SK-N-SH (cell line): Measurements from ENCODE around the gene PTGR3. TPM values are rescaled to one million over a fixed set of nuclear protein-coding genes. Genes with fewer than 3 reads are reported as not detected.

ENCODE experiments used
- CTCF ChIA-PET: fragments of 300-600, 350-600 bp; formaldehyde crosslinking; extraction: SDS; loops from one replicate; lab custom pipeline; 2021; lab: Yijun Ruan, JAX
- POLR2A ChIA-PET: fragments of 350-600 bp; sonication (Branson Sonifier 250); formaldehyde crosslinking; extraction: SDS; loops from one replicate; lab custom pipeline; 2020; ENCODE audit warnings: antibody characterized with exemption, inconsistent platforms; lab: Yijun Ruan, JAX
- DNase-seq: peaks from one replicate; pipeline ENCODE4 v3.0.0; 2012
- H2AFZ ChIP-seq: fragments of 200-600 bp; sonication (generic); 2 replicates; pipeline ENCODE4 v1.8.1; 2016; ENCODE audit warnings: antibody characterized with exemption, mild to moderate bottlenecking, low read depth
- H3F3A ChIP-seq: fragments of 200-600 bp; sonication (generic); replicated peaks from 2 replicates; pipeline ENCODE3; 2016; ENCODE audit warnings: antibody characterized with exemption, mild to moderate bottlenecking; ENCODE audit not compliant: insufficient read depth
- H3K27ac ChIP-seq, 2 experiments: fragments of 200-500 bp in 1 of 2; fragments of 200-600 bp in 1 of 2; sonication (Bioruptor generic) in 1 of 2; sonication (generic), shearing (Covaris generic) in 1 of 2; 2 replicates each; pipeline versions ENCODE4 v1.5.1 to v1.6.1; 2014 to 2016; ENCODE audit warnings: low read depth in 2 of 2, inconsistent platforms in 1 of 2, low read length in 1 of 2, mild to moderate bottlenecking in 1 of 2, mixed read lengths in 1 of 2
- H3K27me3 ChIP-seq: fragments of 200-600 bp; sonication (generic), shearing (Covaris generic); 2 replicates; pipeline ENCODE4 v1.6.1; 2016; ENCODE audit warnings: mixed run types; ENCODE audit not compliant: insufficient read depth
- H3K36me3 ChIP-seq, 2 experiments: fragments of 200-500 bp in 1 of 2; fragments of 200-600 bp in 1 of 2; sonication (Bioruptor generic) in 1 of 2; sonication (generic) in 1 of 2; replicated peaks in 1 of 2; 2 replicates each; pipeline versions ENCODE3 to v1.5.1; 2014 to 2016; ENCODE audit warnings: low read length in 1 of 2, mild to moderate bottlenecking in 1 of 2; ENCODE audit not compliant: insufficient read depth in 2 of 2, control insufficient read depth in 1 of 2
- H3K4me1 ChIP-seq, 2 experiments: fragments of 200-500 bp in 1 of 2; fragments of 200-600 bp in 1 of 2; sonication (Bioruptor generic) in 1 of 2; sonication (generic), shearing (Covaris generic) in 1 of 2; 2 replicates each; pipeline versions ENCODE4 v1.5.1 to v1.6.1; 2014 to 2016; ENCODE audit warnings: low read depth in 1 of 2, low read length in 1 of 2, mixed run types in 1 of 2; ENCODE audit not compliant: insufficient read depth in 2 of 2, control insufficient read depth in 1 of 2
- H3K4me2 ChIP-seq: fragments of 200-600 bp; sonication (generic), shearing (Covaris generic); 2 replicates; pipeline ENCODE4 v1.6.1; 2017; ENCODE audit warnings: mixed run types
- H3K4me3 ChIP-seq, 2 experiments: fragments of 200-500 bp in 1 of 2; fragments of 200-600 bp in 1 of 2; sonication (Bioruptor generic) in 1 of 2; sonication (generic), shearing (Covaris generic) in 1 of 2; 2 replicates each; pipeline versions ENCODE4 v1.5.1 to v1.8.1; 2014 to 2016; ENCODE audit warnings: low read depth in 2 of 2, inconsistent platforms in 1 of 2, low read length in 1 of 2, mild to moderate bottlenecking in 1 of 2, mixed read lengths in 1 of 2, moderate library complexity in 1 of 2
- H3K79me2 ChIP-seq: fragments of 200-600 bp; sonication (generic); 2 replicates; pipeline ENCODE4 v1.8.1; 2017; ENCODE audit warnings: mild to moderate bottlenecking; ENCODE audit not compliant: insufficient read depth
- H3K9ac ChIP-seq: fragments of 200-600 bp; sonication (generic); 2 replicates; pipeline ENCODE4 v1.6.1; 2017; ENCODE audit warnings: mixed run types
- H3K9me2 ChIP-seq: fragments of 200-600 bp; sonication (generic); 2 replicates; pipeline ENCODE4 v1.6.1; 2017; ENCODE audit warnings: mixed run types
- H3K9me3 ChIP-seq: fragments of 200-600 bp; sonication (generic); 2 replicates; pipeline ENCODE4 v1.6.1; 2017; ENCODE audit warnings: mixed run types, mild to moderate bottlenecking, moderate library complexity
- H4K20me1 ChIP-seq: fragments of 200-600 bp; sonication (generic); 2 replicates; pipeline ENCODE4 v1.6.1; 2017; ENCODE audit warnings: mild to moderate bottlenecking, mixed run types; ENCODE audit not compliant: insufficient read depth
- CHD2 ChIP-seq: fragments of 150-350 bp; IDR thresholded peaks from 2 replicates; pipeline ENCODE4 v1.6.1; 2018; ENCODE audit warnings: low read length; ENCODE audit not compliant: partially characterized antibody
- CTCF ChIP-seq: fragments of 200-600 bp; sonication (generic); IDR thresholded peaks from 2 replicates; pipeline ENCODE4 v1.6.1; 2017; ENCODE audit warnings: antibody characterized with exemption, mild to moderate bottlenecking, moderate library complexity
- ELF1 ChIP-seq: IDR thresholded peaks from 2 replicates; pipeline ENCODE4 v1.4.0; 2012
- EP300 ChIP-seq, 2 experiments: IDR thresholded peaks; 2 replicates each; pipeline versions ENCODE4 v1.4.0 to v1.6.1; 2012; ENCODE audit warnings: borderline replicate concordance in 1 of 2, low read depth in 1 of 2, low read length in 1 of 2
- FOSL2 ChIP-seq: IDR thresholded peaks from 2 replicates; pipeline ENCODE4 v1.4.0; 2012; ENCODE audit warnings: low read depth, mild to moderate bottlenecking, moderate library complexity, borderline replicate concordance
- FOXM1 ChIP-seq: IDR thresholded peaks from 2 replicates; pipeline ENCODE4 v1.4.0; 2012; ENCODE audit warnings: low read depth, mild to moderate bottlenecking
- GABPA ChIP-seq: IDR thresholded peaks from 2 replicates; pipeline ENCODE4 v1.4.0; 2012; ENCODE audit warnings: low read depth, mild to moderate bottlenecking
- GATA2 ChIP-seq: sonication (generic); formaldehyde crosslinking; IDR thresholded peaks from 2 replicates; pipeline ENCODE4 v1.5.0; 2020; ENCODE audit warnings: mild to moderate bottlenecking, missing genetic modification reagents
- MAX ChIP-seq: IDR thresholded peaks from 2 replicates; pipeline ENCODE4 v1.4.0; 2012; ENCODE audit warnings: low read depth
- MXI1 ChIP-seq: IDR thresholded peaks from 2 replicates; pipeline ENCODE4 v1.6.1; 2012; ENCODE audit warnings: mild to moderate bottlenecking, low read depth, low read length, improper control_type of control experiment
- POLR2AphosphoS5 ChIP-seq: IDR thresholded peaks from 2 replicates; pipeline ENCODE4 v1.6.1; 2012; ENCODE audit warnings: low read depth, low read length
- RAD21 ChIP-seq: IDR thresholded peaks from 2 replicates; pipeline ENCODE4 v1.6.1; 2012; ENCODE audit warnings: mild to moderate bottlenecking, low read length
- RFX5 ChIP-seq: IDR thresholded peaks from 2 replicates; pipeline ENCODE4 v1.6.1; 2012; ENCODE audit warnings: mild to moderate bottlenecking, improper control_type of control experiment, low read length
- RXRA ChIP-seq: IDR thresholded peaks from 2 replicates; pipeline ENCODE4 v1.4.0; 2012; ENCODE audit warnings: low read depth, mild to moderate bottlenecking, borderline replicate concordance
- SIN3A ChIP-seq: IDR thresholded peaks from 2 replicates; pipeline ENCODE4 v1.6.1; 2012; ENCODE audit warnings: low read depth, mild to moderate bottlenecking, low read length, moderate library complexity, borderline replicate concordance
- TCF12 ChIP-seq: IDR thresholded peaks from 2 replicates; pipeline ENCODE4 v1.4.0; 2012
- TEAD4 ChIP-seq: IDR thresholded peaks from 2 replicates; pipeline ENCODE4 v1.4.0; 2012; ENCODE audit warnings: mild to moderate bottlenecking, borderline replicate concordance; ENCODE audit not compliant: insufficient read depth
- YY1 ChIP-seq: IDR thresholded peaks from 2 replicates; pipeline ENCODE4 v1.4.0; 2012; ENCODE audit warnings: low read depth, mild to moderate bottlenecking
- ZBTB33 ChIP-seq: IDR thresholded peaks from 2 replicates; pipeline ENCODE4 v1.4.0; 2012; ENCODE audit warnings: low read depth, borderline replicate concordance
- WGBS: methylation state at CpG from one replicate; pipeline ENCODE4 v1.1.6; 2017; ENCODE audit warnings: low lambda C conversion rate; 5-methylcytosine and 5-hydroxymethylcytosine counted together
- polyA plus RNA-seq, 3 experiments: library from polyadenylated mRNA; depleted of rRNA; stranded (reverse); fragments of >200 nt; gene quantifications; 2 replicates each; pipeline ENCODE4 v1.2.3, GENCODE V29; 2012
- TF ChIP-seq, protein P1 (sequence below): fragments of 150-350 bp; IDR thresholded peaks from 2 replicates; pipeline ENCODE4 v1.6.1; 2016; ENCODE audit warnings: mild to moderate bottlenecking, low read depth, low read length

Gene PTGR3
- polyA plus RNA-seq, 1 of the 3 experiments (the other 2 are of a cell fraction), result 20.7 TPM

GRCh38 chr18:75167759-75168618 lies 41.0 kb downstream of the PTGR3 start:
- Histone ChIP-seq H3K4me2 (no peak overlapping the region), H3K4me1 (no peaks in the 10 kb centered on the region), H3K9ac (no peak overlapping the region), H3K4me3 (no peak overlapping the region), H3K9me3 (no peaks in the 10 kb centered on the region), H3K36me3 (no peaks in the 10 kb centered on the region), H3K27ac (no peak overlapping the region), H3F3A (no peaks in the 10 kb centered on the region), H3K9me2 (no peaks in the 10 kb centered on the region), H3K79me2 (no peaks in the 10 kb centered on the region), H4K20me1 (no peaks in the 10 kb centered on the region), H3K27me3 (no peaks in the 10 kb centered on the region), H2AFZ (no peak overlapping the region)
- 78% methylated on average over 26 of the region's 33 CpGs for WGBS
- POLR2A ChIA-PET, result no interaction called here
- CTCF ChIA-PET, result no interaction called here
- TF ChIP-seq RAD21 (no peak), EP300 (IDR thresholded peaks at IDR 0.05; ENCODE audit: borderline replicate concordance in 1 of 2, low read depth in 1 of 2, low read length in 1 of 2) (no peak), ELF1 (no peak), MXI1 (no peak), RXRA (no peak), RFX5 (no peak), ZBTB33 (no peak), TEAD4 (no peak), TCF12 (no peak), CHD2 (no peak), GATA2 (CRISPR knock-in tag) (no peak), MAX (no peak), POLR2AphosphoS5 (no peak)
- TF ChIP-seq, protein P1, sequence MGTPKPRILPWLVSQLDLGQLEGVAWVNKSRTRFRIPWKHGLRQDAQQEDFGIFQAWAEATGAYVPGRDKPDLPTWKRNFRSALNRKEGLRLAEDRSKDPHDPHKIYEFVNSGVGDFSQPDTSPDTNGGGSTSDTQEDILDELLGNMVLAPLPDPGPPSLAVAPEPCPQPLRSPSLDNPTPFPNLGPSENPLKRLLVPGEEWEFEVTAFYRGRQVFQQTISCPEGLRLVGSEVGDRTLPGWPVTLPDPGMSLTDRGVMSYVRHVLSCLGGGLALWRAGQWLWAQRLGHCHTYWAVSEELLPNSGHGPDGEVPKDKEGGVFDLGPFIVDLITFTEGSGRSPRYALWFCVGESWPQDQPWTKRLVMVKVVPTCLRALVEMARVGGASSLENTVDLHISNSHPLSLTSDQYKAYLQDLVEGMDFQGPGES, result no peak
- DNase-seq, result no peak

- Histone ChIP-seq H3K27me3 (no peaks in the 10 kb centered on the region), H3K9ac (no peak overlapping the region), H3K4me3 (no peak overlapping the region), H4K20me1 (no peaks in the 10 kb centered on the region), H3K9me3 (no peaks in the 10 kb centered on the region), H3K4me2 (no peak overlapping the region), H3K36me3 (no peaks in the 10 kb centered on the region), H3K4me1 (no peaks in the 10 kb centered on the region), H3F3A (no peaks in the 10 kb centered on the region), H3K9me2 (no peaks in the 10 kb centered on the region), H3K27ac (no peak overlapping the region), H3K79me2 (no peaks in the 10 kb centered on the region), H2AFZ (no peak overlapping the region)
- TF ChIP-seq EP300 (IDR thresholded peaks at IDR 0.05; ENCODE audit: borderline replicate concordance in 1 of 2, low read depth in 1 of 2, low read length in 1 of 2) (no peak), FOXM1 (no peak), CTCF (no peak), FOSL2 (no peak), GABPA (no peak), YY1 (no peak), TCF12 (no peak), SIN3A (no peak)
- 70% methylated on average over 9 of the region's 10 CpGs for WGBS
- ChIA-PET CTCF (no interaction called here), POLR2A (no interaction called here)
- DNase-seq, result no peak
Measured at GRCh38 chr18:75167137-75167536, 41.8 kb downstream of the PTGR3 start.
